Left lobe of liver (tissue), 2 donors: ENCODE data around the gene IL17D. TPM values are rescaled to one million over a fixed set of nuclear protein-coding genes. Genes with fewer than 3 reads are reported as not detected.

Source experiments
- ATAC-seq: fragments of 200-7000 bp; cut with Tn5 transposase; one replicate; pipeline ENCODE4 v1.9.1; 2020; ENCODE audit warnings: mild to moderate bottlenecking, moderate library complexity
- DNase-seq: peaks from one replicate; pipeline ENCODE4 v3.0.0-alpha.2; 2020; ENCODE audit warnings: low spot score
- total RNA-seq: library from RNA; stranded (reverse); gene quantifications from one replicate; pipeline ENCODE4 v1.2.1, GENCODE V29; 2021
- donor health status: DM: no; HTN: no; CAD: no; lungs with moderate emphysema.
- donor health status: DM: no; HTN: yes; CAD: no.

IL17D gene
- total RNA-seq, 1 donor from 2014 or later: 0.45 TPM

DNA sequence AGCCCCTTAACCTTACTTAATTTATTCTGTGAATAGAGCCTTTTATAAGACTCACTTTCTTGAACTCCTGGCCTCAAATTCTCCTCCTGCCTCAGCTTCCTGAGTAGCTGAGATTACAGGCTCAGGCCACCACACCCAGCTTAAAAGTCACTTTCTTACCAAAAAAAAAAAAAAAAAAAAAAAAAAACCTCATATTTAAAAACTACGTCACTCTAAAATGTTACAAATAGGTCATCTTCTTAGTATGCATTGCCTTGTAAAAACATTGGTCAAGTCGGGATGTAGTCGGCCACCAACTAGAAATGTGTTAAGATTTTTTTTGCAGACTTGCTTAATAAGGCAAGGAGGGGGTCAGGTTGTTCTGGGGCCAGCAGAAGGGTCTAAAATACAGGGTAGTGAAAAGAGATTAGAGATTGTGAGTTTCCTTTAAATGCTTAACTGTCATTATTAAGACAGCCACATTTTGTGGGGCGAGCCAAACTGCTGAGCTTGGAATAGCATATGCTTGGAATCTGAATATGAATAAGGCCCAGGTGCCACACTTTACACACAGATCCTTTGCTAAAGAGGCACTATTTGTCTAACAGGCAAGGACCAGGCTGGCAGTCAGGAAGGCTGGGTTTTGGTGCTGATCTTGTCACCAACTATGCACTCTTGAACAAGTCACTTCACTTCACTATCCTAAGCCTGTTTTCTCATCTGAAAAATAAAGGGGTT lies 16.5 kb upstream of the IL17D start:
- DNase-seq: no peak
- ATAC-seq: no peak

DNA sequence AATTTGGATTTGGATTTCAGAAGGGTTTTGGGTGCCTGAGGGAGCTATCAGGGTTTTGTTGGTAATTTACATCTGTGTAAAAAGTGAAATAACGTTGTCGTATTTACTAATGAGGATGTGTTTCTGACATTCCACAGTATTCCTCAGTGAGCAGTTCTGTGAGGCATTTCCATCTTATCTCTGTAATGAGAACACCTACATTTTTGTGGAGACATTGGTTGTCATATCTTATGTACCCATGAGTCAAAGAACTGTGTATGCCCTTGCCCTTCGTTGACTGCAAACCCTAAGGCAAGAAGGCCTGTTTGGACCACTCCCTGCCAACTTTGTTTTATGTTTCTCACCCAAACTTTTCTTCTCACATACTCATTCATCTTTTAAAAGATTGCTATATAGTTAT lies 14.2 kb upstream of the IL17D start:
- ATAC-seq (no peak), DNase-seq (no peak)

DNA sequence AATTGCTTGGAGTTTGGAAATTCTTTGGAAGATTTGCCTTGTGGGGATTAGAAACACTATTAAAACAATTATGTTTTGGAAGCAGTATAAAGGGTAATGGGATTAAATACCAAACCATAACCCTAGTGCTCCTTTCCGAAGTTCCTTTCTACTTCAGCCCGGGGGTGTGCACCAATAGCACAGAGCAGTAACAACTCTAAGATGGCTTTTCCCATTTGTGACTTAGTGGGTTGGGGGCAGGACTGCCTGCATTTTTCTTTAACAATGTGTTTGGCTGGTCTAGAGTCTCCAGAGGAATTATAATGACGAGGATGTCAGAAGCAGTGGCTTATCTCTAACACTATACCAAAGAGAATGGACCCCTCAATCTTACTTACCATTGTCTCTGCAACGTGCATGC lies 11.9 kb upstream of the IL17D start:
- DNase-seq (no peak), ATAC-seq (no peak)

DNA sequence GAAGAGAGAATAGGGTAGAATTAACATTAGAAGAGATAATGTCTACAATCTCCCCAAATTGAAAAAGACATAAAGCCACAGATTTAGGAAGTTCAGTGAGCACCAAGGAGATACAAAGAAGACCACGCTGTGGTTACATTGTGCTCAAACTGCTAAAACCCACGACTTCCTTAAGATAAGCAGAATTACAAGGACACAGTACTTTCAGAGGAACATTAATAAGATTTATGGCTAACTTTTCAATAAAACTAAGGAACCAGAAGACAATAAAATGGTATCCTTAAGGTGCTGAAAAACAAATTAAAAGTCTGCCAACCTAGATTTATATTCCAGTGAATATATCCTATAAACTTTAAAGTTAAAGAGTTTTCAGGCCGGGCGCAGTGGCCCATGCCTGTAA lies 7.4 kb upstream of the IL17D start:
- no peak for ATAC-seq
- no peak for DNase-seq

DNA sequence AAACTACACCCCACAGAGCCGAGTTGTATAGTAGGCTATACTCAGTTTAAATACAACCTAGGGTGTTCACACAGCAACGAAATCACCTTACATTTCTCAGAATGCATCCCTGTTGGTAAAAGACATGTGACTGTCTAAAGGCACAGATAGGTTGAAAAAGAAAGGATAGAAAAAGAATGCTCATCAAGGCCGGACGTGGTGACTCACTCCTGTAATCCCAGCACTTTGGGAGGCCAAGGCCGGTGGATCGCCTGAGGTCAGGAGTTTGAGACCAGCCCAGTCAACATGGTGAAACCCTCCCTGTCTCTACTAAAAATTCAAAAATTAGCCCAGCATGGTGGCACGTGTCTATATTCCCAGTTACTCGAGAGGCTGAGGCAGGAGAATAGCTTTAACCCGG lies 3.8 kb upstream of the IL17D start:
- no peak for ATAC-seq

DNA sequence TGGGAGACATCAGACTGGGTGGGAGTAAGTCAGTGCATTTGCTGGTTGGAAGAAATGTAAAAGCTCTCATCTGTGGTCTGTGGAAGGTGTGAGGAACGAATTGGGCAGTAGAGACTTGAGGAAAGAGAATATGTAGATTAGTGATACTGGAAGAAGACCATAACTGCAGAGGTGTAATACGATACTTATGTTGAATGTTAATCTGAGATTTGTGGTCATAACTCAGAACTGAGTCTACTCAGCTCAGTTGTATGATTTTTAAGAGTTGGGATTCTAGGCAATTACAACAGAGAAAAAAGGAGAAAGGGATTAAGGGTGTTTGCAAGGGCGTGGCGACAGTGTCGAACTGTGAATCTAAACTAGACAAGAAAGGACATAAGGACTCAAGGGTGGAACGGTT lies 3.2 kb upstream of the IL17D start:
- ATAC-seq: no peak

More for the DNA sequence above, 3.8 kb upstream of the IL17D start:
- no peak for DNase-seq

DNA sequence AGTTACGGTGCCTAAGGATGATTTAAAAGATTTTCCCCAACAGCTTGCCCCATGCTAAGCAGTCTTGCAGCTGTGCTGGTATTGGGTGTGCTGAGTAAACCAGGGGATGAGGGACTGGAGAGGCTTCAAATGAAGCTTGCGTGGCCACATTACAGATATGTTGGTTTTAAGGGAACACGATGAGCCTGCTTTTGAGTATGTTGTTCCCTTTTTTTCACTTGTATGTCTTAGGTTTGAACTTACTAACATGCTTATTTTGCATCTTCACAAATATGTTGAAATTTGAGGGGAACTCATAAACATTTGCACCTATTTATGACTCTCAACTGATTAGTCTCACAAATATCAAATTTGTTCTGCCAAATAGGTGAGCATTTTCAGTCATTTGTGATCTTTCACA lies 2.0 kb upstream of the IL17D start:
- ATAC-seq: no peak
- DNase-seq: no peak

More for the DNA sequence above, 3.2 kb upstream of the IL17D start:
- DNase-seq: no peak

DNA sequence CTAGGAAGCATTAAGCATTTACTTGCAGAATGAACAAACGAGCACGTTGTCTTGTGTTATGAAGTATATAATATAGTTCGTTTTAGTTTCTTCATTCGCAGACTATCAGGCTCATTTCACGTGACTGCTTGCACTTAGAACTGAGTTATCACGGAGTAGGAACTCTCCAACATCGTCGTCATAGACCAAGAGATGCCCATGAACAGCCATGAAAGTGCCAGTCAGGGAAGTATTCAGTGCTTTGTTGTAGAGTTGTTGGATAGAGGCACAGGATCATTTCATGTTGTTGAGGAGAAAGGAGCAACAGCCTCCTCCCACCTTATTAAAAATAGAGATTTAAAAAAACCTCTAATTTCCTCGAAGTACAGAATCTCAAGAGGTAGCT lies 977 bp upstream of the IL17D start:
- ATAC-seq (no peak), DNase-seq (no peak)

DNA sequence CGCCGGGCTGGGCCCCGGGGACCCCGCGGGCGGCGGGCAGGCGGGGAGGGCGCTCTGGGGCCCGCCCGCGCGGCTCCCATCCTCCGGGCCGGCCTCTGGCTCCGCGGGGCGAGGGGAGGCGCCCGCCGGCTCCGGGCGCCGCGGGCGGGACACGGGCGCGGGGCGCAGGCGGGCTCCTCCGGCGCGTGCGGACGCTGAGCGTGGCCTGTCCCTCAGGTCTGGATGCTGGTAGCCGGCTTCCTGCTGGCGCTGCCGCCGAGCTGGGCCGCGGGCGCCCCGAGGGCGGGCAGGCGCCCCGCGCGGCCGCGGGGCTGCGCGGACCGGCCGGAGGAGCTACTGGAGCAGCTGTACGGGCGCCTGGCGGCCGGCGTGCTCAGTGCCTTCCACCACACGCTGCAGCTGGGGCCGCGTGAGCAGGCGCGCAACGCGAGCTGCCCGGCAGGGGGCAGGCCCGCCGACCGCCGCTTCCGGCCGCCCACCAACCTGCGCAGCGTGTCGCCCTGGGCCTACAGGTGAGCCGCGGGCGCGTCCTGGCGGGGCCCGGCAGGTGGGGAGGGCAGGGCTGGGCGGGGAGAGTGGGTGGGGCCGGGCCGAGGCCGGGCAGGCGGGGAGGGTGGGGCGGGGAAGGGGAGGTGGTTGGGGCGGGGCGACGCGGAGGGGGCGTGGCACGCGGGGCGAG lies 420 bp downstream of the IL17D start:
- peak; percentile 68 for DNase-seq
- ATAC-seq: peak; percentile 88

DNA sequence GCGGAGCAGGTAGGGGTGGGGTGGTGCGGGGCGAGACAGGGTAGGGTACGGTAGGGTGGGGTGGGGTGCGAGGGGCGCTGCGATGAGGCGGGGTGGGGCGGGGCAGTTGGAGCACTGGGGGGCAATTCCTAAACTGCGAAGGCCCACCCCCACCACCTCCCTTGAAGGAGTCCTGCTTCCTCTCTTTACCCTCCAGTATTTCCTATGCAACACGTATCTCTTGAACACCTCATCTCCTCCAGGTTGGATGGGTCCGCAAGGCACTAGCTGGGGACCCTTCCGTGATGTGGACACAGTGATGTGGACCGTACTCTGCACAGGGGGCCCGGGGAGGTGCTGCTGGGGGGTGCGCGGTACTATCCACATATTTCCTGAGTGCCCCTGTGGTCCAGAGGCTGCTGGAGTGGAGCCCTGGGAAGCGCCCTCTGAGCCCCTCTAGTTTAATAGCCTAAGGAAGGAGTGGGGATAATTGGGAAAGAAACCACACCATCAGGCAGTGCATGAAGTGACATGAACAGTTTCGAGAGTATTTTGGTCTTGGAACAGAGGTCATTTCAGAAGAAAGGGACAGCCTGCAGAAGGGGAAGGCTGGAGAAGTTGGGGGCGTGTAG lies 1.1 kb downstream of the IL17D start:
- ATAC-seq (peak; percentile 23), DNase-seq (no peak)

DNA sequence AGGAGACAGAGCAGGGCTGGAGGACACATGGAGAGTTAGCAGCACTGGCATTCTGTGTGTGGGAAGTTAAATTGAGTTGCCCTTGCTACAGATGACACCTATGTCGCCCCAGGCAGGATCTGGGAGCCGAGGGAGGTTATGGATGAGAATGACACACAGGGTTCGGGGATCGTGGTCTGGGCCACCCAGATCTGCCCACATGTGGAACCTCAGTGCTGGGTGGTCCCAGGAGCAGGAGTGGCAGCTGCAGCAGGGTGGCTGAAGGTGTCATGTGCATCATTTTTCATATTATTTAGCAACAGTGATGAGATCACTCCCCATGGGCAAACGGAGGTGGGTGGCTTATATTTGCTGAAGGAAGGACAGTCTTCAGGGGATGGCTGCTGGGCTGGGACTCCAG lies 3.2 kb downstream of the IL17D start:
- DNase-seq (no peak), ATAC-seq (no peak)

DNA sequence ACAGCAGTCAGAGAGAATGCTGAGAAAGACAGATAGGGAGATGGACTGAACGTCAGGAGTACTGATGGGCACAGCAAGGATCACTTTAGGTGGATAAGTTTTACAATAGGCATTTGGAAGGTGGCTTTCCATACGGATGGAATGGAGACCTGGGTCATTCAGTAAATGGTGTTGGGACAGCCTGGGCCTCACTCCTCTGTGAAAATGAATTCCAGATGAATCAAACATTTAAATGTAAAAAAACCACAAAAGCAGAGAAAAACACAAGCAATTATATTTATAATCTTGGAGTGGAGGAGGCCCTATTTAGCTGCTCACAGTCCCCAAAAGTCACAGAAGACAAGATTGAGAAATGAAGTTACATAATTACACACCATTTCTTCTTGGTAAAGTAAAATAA lies 4.7 kb downstream of the IL17D start:
- ATAC-seq (no peak), DNase-seq (no peak)

DNA sequence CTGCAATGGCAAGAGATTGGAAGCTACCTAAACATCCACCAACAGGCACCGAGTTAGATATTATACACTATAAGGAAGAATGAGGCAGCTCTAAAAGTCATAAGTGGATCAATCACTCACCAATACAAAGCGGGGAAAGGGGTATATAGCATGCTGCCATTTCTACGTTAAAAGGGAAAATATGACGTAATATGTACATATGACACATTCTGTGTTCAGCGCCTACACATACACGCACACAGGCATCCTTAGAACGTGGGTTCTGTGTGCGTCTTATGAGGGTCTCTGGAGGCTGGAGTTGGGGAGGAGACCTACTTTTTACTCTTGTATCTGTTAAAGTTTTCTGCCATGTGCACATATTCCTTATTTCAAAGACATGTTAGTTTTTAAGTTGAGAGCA lies 5.9 kb downstream of the IL17D start:
- ATAC-seq (no peak), DNase-seq (no peak)

DNA sequence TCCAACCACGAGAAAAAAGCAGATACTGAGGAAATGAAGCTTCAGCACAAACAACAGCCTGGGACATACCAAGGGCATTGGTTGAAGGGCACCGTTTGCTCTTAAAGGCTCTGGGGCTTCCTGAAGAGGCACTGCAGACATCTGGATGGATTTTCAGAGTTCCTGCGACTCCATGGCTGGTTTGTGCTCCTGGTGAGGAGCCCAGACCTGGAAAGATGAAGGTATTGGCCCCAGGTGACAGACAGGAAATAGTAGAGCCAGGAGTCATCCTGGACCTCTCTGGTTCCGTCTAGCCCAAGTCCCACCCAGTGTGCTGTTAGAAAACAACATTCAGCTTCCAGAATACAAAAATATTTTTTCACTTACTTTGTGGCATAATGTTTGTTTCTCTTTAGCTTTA lies 6.3 kb downstream of the IL17D start:
- ATAC-seq: no peak
- no peak for DNase-seq

DNA sequence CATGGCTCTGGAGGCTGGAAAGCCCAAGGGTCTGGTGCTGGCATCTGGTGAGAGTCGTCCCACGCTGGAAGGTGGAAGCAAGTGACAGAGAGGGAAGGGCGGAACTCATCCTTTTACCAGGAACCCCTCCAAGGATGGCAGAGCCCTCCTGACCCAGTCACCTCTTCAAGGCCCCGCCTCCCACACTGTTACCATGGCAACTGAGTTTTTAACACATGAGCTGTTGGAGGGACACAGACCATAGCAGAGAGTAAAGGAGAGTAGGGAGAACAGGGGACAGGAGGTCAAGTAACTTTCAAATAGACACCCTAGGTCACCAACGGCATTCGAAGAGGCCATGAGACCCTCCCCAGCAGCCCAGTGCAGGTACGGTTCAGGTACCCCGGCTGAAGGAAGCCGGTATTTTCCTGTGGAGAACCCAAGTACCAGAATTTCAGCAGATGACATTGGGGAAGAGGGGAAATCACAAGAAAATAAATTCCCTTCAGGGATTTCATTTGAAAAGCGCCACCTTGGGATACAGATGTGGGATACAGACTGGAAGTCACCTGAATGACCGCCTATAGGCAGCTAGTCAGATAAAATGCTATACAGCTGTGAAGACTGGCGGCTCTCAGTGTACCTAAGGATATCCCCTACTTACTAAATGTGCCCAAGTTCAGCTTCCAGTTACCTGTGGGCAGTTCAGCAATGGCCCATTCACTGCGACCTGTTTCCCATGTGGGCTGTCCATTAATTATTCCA lies 8.0 kb downstream of the IL17D start:
- DNase-seq (no peak), ATAC-seq (no peak)

DNA sequence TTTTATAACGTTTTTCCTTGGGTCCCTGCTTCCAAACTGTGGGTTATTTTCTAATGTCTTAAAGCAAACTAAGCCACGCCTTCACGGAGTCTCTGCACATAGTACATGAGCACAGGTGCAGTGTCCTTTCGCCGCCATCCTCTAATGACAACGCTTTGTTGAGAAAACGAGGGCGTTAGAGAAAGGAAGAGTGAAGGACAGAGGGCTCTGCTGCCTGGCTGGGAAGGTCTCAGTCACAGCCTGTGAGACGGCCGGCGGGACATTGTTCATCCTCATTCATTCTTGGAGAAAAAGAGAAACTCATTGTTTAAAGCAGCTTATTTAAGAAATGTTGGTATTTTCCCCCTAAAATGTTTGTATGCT lies 9.5 kb downstream of the IL17D start:
- DNase-seq: no peak
- ATAC-seq: no peak

DNA sequence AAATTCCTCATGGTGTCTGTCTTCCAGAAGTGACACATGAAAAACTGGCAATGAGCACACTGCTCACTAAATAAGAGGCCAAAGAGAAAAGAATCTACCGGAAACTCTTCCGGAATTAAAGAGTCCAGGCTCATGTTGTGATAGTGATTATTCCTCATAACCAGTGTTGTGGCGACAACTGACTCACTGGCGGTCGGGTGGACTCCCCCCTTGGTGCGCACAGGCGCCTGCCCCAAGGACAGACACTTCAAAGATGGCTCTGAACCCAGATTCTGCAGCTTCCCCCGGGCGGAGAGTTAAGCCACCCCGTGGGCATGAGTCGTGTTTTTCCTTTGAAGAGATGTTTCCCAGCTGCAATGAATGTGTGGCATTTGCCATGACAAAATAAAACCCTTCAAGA lies 10.3 kb downstream of the IL17D start:
- ATAC-seq (no peak), DNase-seq (no peak)

DNA sequence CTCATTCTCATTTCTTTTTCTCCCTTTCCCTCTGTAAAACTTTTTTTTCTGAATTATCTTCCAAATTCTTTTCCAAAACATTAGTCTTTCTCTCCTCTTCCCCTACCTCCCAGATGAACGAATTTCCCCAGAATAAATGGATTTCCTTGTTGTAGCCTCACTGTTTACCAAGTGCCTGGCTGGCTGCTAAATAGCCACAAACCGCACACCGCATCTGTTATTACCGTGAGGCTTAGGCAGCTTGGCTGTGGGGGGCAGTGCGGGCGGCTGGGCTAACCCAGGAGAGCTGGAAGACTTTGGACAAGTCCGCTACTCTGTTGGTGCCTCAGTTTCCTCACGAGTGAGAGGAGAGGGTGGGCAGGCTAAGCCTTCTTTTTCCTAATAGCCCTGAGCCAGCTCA lies 10.7 kb downstream of the IL17D start:
- ATAC-seq (peak; percentile 4), DNase-seq (no peak)

DNA sequence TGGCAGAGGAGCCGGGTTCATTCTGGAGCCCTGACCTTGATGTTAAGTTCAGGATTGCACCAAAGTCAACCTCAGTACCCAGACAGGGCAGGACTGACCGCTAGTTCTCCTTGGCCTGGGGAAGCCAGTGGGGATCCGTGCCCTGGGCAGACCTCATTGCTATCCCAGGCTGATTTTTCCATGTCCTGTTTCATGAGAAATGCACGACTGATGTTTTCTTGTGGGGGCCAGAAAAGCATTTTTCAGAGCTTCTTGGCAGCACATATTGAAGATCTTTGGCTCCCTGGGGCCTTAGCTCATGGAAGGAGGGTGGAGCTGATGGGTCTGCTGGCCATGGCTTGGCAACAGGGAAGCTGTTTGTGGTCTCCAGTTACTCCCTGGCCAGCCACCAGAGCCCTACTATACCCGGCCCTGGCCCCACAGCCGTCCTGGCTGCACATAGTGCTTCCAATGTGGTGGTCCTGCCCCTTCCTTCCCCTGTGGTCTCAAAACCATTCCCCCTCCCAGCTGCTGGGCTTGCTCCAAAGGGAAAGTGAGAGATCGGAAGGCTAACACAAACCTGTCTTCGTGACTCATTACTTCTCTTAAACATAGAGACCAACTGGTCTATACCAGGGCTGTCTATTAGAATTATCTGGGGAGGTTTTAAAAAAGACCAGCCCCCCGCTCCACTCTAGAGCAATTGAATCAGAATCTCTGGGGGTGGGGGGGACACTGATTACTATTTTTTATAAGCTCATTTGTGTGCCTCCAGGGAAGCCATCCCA lies 11.2 kb downstream of the IL17D start:
- ATAC-seq (peak; percentile 76), DNase-seq (no peak)

DNA sequence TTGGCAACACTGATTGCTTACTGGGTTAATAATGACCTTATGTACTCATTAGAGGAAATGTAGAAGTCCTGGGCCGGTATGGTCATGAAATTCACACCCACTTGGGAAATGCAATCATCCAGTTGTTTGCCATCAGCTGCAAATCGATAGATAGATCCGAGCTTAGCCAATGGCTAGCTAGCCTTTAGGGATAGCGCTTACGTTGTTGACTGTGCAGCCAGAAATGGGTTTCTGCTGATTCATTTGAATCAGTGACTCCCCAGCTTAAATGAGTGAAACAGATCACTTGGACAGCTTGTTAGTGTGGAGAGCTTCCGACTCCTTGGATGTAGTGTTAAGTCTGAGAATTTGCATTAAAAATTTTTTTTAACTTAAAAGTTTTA lies 11.8 kb downstream of the IL17D start:
- DNase-seq (no peak), ATAC-seq (peak; percentile 10)

DNA sequence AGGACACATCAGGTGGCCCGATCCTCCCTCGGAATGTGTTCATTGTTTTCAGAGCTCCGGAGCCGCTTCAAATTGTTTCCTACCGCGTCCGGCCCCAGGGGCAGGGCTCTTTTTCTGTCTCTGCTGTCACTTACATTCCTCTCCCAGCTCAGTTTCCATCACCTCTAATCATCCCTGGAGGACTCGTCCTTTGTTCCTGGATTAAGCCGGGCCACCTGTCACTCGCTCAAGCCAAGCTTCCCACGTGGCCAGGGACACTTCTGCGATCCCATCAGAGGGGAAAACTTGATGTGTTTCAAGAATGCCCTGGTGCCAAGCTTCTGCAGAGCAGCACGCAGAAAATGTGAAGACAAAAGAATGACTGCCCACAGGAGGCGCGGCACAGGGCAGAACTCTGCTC lies 13.5 kb downstream of the IL17D start:
- DNase-seq (no peak), ATAC-seq (no peak)
